Activated CD4-positive, CD25-positive, alpha-beta regulatory T cell treated with anti-CD3 and anti-CD28 coated beads, Interleukin-2, amount 50 U/mL, for 24 hours (primary cell): ENCODE measurements around the gene STUB1.

Experiments
- ATAC-seq, 2 donors: fragments of 150-1000 bp; cut with Tn5 transposase; one replicate each; pipeline ENCODE4 v1.10.0; 2021; ENCODE audit warnings: mild to moderate bottlenecking in 1 of 2, moderate library complexity in 1 of 2

STUB1 gene

DNA sequence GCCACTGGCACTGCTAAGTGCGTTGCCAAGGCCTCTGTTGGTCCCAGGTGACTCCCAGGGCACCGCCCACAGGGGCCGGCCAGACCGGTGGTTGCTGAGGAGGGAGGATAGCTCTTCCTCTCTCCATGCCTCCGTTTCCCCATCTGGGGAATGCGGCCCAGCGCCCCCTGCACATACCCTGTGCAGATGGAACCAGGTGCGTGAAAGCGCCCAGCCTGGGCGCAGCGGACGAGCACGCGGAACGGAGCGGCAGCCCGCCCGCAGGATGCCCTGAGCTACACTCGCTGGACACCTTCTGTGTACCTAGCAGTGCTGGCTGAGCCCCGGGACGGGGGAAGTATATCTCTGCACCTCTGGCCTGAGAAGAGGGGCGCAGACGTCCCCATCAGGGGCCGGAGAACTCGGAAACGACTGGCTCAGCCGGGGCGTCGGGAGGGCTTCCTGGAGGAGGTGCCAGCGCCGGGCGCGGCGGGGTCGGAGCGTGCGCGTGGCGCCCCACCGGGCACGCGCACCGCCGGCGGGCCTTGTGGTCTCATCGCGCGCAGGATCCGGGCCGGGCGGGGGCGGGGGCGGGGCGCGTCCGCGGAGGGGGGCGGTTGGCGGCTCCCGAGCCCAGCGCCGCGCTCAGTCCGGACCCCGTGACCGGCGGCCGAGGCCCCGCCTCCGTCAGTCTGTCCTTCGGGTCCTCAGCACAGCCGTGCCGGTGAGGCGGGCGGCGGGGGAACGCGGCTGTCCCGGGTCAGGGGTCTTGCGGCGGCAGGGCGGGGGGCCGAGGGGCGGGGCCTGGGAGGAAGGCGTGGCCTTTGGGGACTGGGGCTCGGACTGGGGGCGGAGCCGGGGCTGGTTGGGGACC lies 46.5 kb downstream of the STUB1 start, which contains the start of the genes CCDC78 and HAGHL:
CCDC78 (minus strand) TSS at position 6 of the 853 bp plus-strand sequence. CDS start 76 bp downstream, outside the sequence.
HAGHL (plus strand) TSS at position 669 of the 853 bp plus-strand sequence. CDS start 404 bp downstream, outside the sequence.
- ATAC-seq = peak; percentile 22

DNA sequence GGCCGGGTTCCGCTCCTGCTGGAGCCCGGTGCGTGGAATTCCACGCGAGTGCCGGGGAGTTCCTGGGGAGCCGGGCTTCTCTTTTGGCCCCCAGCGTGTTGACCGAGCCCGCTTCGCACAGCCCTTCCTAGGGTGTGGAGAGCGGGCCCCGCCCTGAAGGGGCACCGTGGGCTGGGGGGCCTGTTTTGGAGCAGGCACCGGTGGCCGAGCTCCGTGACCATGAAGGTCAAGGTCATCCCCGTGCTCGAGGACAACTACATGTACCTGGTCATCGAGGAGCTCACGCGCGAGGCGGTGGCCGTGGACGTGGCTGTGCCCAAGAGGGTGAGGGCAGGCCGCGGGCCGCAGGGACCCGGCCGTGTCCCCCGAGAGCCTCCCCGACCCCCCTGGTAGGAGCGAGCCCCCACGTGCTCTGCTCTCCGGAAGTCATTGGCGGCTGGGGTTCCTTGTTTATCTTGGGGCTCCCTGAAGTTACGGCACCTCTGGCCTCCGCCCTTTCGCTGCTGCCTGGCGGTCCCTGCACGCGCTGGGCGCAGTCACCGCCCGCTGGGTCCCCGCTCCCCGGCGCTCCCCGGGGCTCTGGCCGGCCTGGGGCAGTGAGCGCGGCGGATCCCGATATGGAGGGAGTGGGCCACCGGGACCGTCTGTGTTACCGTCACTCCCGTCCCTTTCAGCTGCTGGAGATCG lies 47.2 kb downstream of the STUB1 start:
- ATAC-seq = peak; percentile 7 to 9

DNA sequence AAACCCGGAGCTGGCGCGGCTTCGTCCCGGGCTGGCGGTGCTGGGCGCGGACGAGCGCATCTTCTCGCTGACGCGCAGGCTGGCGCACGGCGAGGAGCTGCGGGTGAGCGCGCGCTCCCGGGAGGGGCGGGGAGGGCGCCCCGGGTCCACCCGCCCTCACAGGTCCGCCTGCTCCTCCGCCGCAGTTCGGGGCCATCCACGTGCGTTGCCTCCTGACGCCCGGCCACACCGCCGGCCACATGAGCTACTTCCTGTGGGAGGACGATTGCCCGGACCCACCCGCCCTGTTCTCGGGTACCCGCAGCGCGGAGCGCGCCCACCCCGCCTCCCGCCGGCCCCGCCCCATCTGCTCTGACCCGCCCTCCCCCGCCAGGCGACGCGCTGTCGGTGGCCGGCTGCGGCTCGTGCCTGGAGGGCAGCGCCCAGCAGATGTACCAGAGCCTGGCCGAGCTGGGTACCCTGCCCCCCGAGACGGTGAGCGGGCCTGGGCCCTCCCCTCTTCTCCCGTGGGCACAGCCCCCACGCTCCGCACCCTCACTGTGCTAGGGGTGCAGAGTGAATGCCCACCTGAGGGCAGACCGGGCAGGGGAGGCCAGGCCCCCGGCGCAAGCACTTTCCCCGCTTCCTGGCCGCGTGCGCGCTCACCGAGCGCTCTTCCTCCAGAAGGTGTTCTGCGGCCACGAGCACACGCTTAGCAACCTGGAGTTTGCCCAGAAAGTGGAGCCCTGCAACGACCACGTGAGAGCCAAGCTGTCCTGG lies 48.1 kb downstream of the STUB1 start:
- peak; percentile 52 to 59 for ATAC-seq

DNA sequence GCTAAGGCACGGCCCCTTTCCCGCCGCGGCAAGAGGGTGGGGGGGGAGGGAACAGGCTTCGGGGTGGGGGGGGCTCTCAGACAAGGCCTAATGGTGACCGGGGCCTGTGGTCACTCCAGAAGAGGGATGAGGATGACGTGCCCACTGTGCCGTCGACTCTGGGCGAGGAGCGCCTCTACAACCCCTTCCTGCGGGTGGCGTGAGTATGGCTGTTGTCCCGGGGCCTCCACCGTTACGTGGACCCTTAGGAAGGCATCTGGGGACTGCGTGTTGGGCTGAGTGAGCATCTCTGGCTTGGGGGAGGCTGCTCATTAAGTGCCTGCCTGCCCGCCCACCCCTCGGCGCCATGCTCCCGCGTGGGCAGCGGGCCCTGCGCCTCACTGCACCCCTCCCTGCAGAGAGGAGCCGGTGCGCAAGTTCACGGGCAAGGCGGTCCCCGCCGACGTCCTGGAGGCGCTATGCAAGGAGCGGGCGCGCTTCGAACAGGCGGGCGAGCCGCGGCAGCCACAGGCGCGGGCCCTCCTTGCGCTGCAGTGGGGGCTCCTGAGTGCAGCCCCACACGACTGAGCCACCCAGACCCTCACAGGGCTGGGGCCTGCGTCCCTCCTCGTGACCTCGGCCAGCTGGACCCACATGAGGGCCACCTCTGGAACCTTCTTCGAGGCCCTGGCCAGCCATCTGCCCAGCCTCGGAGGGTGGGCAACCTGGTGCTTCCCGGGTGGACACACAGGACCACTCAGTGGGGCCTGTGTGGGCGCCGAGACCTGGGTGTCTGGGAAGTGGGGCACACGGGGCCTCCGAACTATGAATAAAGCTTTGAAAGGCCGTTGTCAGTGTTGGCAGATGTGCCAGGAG lies 48.9 kb downstream of the STUB1 start:
- ATAC-seq = no peak

DNA sequence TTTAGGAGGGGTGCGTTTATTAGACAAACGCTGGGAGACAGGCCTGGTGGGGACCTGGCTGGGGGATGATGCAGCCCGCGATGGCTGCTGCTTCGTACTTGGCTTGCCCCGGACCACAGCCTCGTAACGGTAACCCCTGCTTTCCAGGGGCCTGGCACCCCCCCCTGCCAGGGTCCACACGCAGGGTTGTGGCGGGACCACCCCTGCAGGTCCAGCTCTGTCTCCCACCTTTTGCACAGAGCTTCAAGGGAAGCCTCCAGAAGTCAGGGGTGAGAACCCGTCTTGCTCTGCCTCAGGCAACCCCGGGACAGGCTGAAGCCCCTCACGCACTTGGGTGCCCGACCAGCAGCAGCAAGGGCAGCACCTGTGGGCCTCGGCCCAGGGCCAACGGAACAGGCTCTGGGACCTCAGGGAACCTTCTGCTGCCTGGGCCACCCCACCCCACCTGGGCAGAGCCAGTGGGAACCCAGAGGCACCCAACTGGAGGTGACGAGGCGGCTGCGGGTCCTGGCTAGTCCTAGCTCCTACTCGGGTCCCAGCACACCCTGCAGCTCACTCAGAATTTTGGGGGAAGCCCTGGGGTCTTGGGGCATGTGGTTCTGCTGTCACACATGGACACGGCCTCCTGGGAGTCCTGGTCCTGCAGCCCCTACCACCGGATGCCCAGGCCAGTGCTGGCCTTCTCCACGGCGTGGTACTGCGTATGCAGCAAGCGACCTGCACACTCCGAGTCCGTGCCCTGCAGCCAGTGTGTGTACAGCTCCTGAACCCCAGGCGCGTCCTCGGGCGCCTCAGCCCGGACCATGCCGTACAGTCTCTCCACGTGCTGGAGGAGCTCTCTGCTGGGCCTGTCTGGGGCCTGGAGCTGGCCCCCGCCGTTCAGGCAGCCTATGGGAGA lies 49.8 kb downstream of the STUB1 start:
- no peak for ATAC-seq

DNA sequence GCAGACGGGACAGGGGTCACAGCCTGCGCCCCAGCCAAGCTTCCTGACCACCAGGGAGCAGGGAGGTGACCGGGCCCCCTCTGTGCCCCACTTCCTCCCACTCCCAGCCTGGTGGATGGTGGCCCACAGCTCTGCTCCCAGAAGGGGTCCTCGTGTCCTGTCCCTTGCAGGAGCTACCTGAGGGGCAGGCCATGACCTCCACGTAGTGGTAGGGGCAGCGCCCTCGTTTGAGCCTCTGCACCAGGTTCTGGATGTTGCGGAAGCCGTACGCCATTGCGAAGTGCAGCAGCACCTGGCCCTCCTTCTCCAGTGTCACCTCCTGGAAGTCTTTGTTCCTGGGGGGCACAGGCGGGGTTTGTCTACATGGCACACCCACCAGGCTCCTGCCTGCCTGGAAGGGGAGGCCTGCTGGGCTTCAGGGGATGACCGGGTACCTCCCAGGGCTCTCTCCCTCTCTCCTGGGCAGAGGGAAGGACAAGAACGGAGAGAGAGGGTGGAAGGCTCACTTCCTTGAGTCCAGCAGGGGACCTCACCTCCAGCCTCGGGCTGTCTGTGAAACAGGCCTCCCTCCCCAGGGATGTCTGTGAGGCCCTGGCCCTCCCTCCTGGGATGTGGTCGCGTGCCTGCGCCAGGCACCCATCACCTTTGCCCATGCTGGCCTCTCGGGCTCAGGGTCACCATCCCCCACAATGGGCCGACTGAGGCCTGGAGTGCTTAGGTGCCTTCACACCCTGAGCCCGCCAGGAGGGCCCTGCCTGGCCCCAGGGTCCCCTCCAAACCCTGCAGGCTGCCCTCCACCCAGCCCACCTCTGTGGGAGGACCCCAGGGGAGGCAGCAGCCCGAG lies 50.7 kb downstream of the STUB1 start:
- ATAC-seq = no peak

DNA sequence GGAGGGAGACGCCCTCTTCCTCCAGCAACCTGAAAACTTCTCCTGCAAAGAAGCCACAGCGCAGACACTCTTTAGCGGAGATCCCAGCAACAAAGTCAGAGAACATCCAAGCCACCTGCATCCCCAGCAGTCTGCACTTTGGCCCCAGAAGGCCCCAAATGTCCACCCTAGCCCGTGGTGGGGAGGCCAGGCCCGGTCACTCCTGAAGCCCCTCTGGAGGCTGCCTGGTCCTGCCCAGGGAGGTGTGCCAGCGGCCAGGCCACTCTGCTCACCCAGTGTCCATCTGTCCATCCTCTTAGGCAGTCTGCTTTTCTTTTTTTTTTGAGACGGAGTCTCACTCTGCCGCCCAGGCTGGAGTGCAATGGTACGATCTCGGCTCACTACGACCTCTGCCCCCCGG lies 52.1 kb downstream of the STUB1 start:
- no peak for ATAC-seq
